Parathyroid adenoma (tissue), 2 donors: ENCODE data around the gene TMEM255B.
"Not testable (repeated sequence)": the region's sequence is repeated elsewhere in the genome, so short reads cannot be mapped to it uniquely, and the experiment has no call there.

ENCODE experiments used
- H2AFZ ChIP-seq: fragments of 300-600 bp; sonication (generic); one replicate; pipeline ENCODE4 v1.7.0; 2017; ENCODE audit warnings: antibody characterized with exemption, mild to moderate bottlenecking
- H3K27ac ChIP-seq: fragments of 300-600 bp; sonication (generic); one replicate; pipeline ENCODE4 v1.7.0; 2017
- H3K27me3 ChIP-seq: fragments of 300-600 bp; sonication (generic); one replicate; pipeline ENCODE4 v1.7.0; 2017; ENCODE audit warnings: low read length; ENCODE audit not compliant: control insufficient read depth, insufficient read depth
- H3K36me3 ChIP-seq: fragments of 300-600 bp; sonication (generic); one replicate; pipeline ENCODE4 v1.7.0; 2017; ENCODE audit warnings: low read length; ENCODE audit not compliant: control insufficient read depth, insufficient read depth
- H3K4me1 ChIP-seq: fragments of 300-600 bp; sonication (generic); one replicate; pipeline ENCODE4 v1.7.0; 2017; ENCODE audit warnings: control low read depth
- H3K4me2 ChIP-seq: fragments of 300-600 bp; sonication (generic); one replicate; pipeline ENCODE4 v1.7.0; 2017; ENCODE audit warnings: low read length
- H3K4me3 ChIP-seq: fragments of 300-600 bp; sonication (generic); one replicate; pipeline ENCODE4 v1.7.0; 2017; ENCODE audit warnings: low read depth, low read length
- H3K79me2 ChIP-seq: fragments of 300-600 bp; sonication (generic); one replicate; pipeline ENCODE4 v1.7.0; 2017; ENCODE audit warnings: control low read depth
- H3K9ac ChIP-seq: fragments of 300-600 bp; sonication (generic); one replicate; pipeline ENCODE4 v1.7.0; 2017; ENCODE audit warnings: mild to moderate bottlenecking
- H3K9me3 ChIP-seq: fragments of 300-600 bp; sonication (generic); one replicate; pipeline ENCODE4 v1.7.0; 2017; ENCODE audit warnings: low read length; ENCODE audit not compliant: control insufficient read depth
- CTCF ChIP-seq: fragments of 300-600 bp; sonication (generic); IDR thresholded peaks from one replicate; pipeline ENCODE4 v1.7.0; 2017; ENCODE audit warnings: antibody characterized with exemption, mild to moderate bottlenecking
- donor health status: primary hyperparathyroidism.

The TMEM255B gene

DNA sequence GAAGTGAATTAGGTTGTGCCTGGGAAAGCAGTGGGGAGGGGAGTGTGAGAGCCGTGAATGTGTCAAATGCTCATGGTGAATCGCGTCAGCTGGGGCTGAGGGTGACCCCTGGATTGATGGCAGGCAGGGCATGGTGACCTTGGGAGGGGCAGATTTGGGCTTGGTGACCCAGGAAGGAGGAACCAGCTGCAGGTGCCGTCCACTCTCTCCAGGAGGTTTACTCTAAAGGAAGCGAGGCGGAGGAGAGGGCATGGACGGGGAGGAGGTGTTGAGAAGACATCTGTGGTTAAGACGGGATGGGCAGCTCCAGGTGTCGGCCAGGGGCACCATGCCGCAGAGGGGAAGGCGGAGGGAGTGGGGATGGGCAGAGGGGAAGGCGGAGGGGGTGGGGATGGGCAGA is 28.7 kb downstream of the TMEM255B start:
- no peak for TF ChIP-seq CTCF
- H3K4me1 ChIP-seq: no peaks in the 10 kb centered on the region
- no peaks in the 10 kb centered on the region for H3K36me3 ChIP-seq
- H3K4me3 ChIP-seq: no peak overlapping the region
- no peaks in the 10 kb centered on the region for H3K27me3 ChIP-seq
- no peaks in the 10 kb centered on the region for H3K9me3 ChIP-seq
- no peaks in the 10 kb centered on the region for H3K79me2 ChIP-seq
- H3K4me2 ChIP-seq: no peak overlapping the region
- H3K27ac ChIP-seq: no peak overlapping the region
- no peak overlapping the region for H2AFZ ChIP-seq
- H3K9ac ChIP-seq: no peak overlapping the region

- no peak overlapping the region for H2AFZ ChIP-seq
- no peaks in the 10 kb centered on the region for H3K4me1 ChIP-seq
- no peak overlapping the region for H3K4me2 ChIP-seq
- no peaks in the 10 kb centered on the region for H3K79me2 ChIP-seq
- H3K9me3 ChIP-seq: no peaks in the 10 kb centered on the region
- no peaks in the 10 kb centered on the region for H3K27me3 ChIP-seq
- no peak overlapping the region for H3K27ac ChIP-seq
- H3K36me3 ChIP-seq: no peaks in the 10 kb centered on the region
- TF ChIP-seq CTCF: no peak
- no peak overlapping the region for H3K9ac ChIP-seq
- H3K4me3 ChIP-seq: no peak overlapping the region
Measured at GRCh38 chr13:113788413-113789135, 29.5 kb downstream of the TMEM255B start.

DNA sequence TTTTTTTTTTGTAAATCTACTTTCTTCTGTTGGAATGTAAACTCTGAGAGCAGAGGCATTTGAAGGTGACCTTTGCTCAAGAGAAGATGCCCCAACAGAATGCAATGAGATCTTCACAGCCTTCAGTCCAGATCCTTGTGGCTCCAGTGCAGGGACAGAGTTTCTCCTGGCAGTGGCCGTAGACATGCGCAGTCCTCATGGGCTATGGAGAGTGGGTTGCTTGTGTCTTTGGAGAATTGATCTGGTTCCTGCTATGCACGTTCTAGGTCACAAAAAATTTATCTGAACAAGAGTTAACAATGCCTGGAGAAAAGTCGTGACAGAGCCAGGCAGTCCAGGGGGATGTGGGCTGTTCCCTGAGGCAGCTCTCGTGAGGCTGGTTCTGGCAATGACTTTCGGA is 30.1 kb downstream of the TMEM255B start:
- Histone ChIP-seq H3K4me3 (no peak overlapping the region), H3K27ac (no peak overlapping the region), H3K4me2 (no peak overlapping the region), H3K9ac (no peak overlapping the region), H3K4me1 (no peaks in the 10 kb centered on the region), H3K9me3 (no peaks in the 10 kb centered on the region), H3K79me2 (no peaks in the 10 kb centered on the region), H3K36me3 (no peaks in the 10 kb centered on the region), H3K27me3 (no peaks in the 10 kb centered on the region), H2AFZ (no peak overlapping the region)
- TF ChIP-seq CTCF: no peak

GRCh38 chr13:113789931-113790330 is 30.9 kb downstream of the TMEM255B start:
- not testable (repeated sequence) for H3K9me3 ChIP-seq, H3K27ac ChIP-seq, H3K27me3 ChIP-seq, H3K9ac ChIP-seq, H3K36me3 ChIP-seq, H3K79me2 ChIP-seq, H2AFZ ChIP-seq, H3K4me2 ChIP-seq, H3K4me3 ChIP-seq, H3K4me1 ChIP-seq

DNA sequence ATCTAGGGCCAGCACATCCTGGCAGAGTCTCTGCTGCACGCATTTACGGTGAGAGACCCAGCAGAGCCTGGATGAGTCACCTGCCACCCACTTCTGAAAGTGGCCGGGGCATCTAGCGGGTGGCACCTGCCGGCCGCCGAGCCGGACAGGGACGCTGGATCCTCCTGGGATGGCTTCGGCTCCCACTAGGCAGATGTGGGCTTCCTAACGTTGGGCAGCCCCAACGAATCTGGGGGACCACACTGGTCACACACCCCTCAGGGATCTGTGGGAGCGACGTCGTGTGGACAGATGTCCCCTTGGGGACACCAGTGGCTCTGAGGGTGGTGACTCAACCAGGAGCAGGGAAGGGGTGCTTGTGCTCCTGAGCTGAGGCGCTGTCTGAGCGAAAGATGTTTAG is 32.2 kb downstream of the TMEM255B start:
- Histone ChIP-seq H2AFZ (no peak overlapping the region), H3K9ac (no peak overlapping the region), H3K27ac (no peak overlapping the region), H3K27me3 (no peaks in the 10 kb centered on the region), H3K4me2 (no peak overlapping the region), H3K36me3 (no peaks in the 10 kb centered on the region), H3K9me3 (no peaks in the 10 kb centered on the region), H3K4me3 (no peak overlapping the region), H3K4me1 (no peaks in the 10 kb centered on the region), H3K79me2 (no peaks in the 10 kb centered on the region)
- TF ChIP-seq CTCF: no peak
